PC-3 (cell line): ENCODE results near the gene GPBAR1. TPM values are rescaled to one million over a fixed set of nuclear protein-coding genes. Genes with fewer than 3 reads are reported as not detected.

Experiments
- ATAC-seq: fragments of 200-7000 bp; cut with Tn5 transposase; 2 replicates; pipeline ENCODE4 v1.9.1; 2020; ENCODE audit warnings: mild to moderate bottlenecking, moderate library complexity
- BruUV-seq: library from RNA; stranded (reverse); fragments of 400-500 nt; replicated peaks from 2 replicates; lab custom pipeline; 2021; lab: Mats Ljungman, UMichigan
- CTCF ChIA-PET: fragments of 300-600 bp; sonication (Branson Sonifier 250); formaldehyde crosslinking; loops from one replicate; lab custom pipeline; 2022; ENCODE audit warnings: antibody characterized with exemption; lab: Charles Lee
- POLR2A ChIA-PET: fragments of 300-600 bp; sonication (Branson Sonifier 250); formaldehyde crosslinking; loops from one replicate; lab custom pipeline; 2022; ENCODE audit warnings: antibody characterized with exemption; ENCODE audit not compliant: unreplicated experiment; lab: Charles Lee
- DNase-seq: peaks from one replicate; pipeline ENCODE4 v3.0.0-alpha.2; 2015
- H2AFZ ChIP-seq: fragments of 300-600 bp; sonication (generic); 2 replicates; pipeline ENCODE4 v1.6.0; 2016; ENCODE audit warnings: antibody characterized with exemption, low read length
- H3F3A ChIP-seq: fragments of 300-600 bp; sonication (generic); one replicate; pipeline ENCODE4 v1.6.0; 2017; ENCODE audit warnings: antibody characterized with exemption, low read length, control low read depth, mild to moderate bottlenecking; ENCODE audit not compliant: unreplicated experiment
- H3K27ac ChIP-seq: fragments of 300-600 bp; sonication (generic); 2 replicates; pipeline ENCODE4 v1.5.1; 2016; ENCODE audit warnings: mild to moderate bottlenecking, low read length
- H3K27me3 ChIP-seq: fragments of 300-600 bp; sonication (generic); 2 replicates; pipeline ENCODE4 v1.6.1; 2016; ENCODE audit warnings: low read length, mixed read lengths
- H3K36me3 ChIP-seq: fragments of 300-600 bp; sonication (generic); 2 replicates; pipeline ENCODE4 v1.6.1; 2016; ENCODE audit warnings: low read depth, mixed run types, low read length, mixed read lengths
- H3K4me1 ChIP-seq: fragments of 300-600 bp; sonication (generic); 2 replicates; pipeline ENCODE4 v1.5.1; 2016; ENCODE audit warnings: low read length; ENCODE audit not compliant: insufficient read depth
- H3K4me2 ChIP-seq: fragments of 300-600 bp; sonication (generic); 2 replicates; pipeline ENCODE4 v1.6.0; 2016; ENCODE audit warnings: low read length
- H3K4me3 ChIP-seq: fragments of 300-600 bp; sonication (generic); 2 replicates; pipeline ENCODE4 v1.5.1; 2016; ENCODE audit warnings: mild to moderate bottlenecking, low read length, mixed read lengths
- H3K79me2 ChIP-seq: fragments of 300-600 bp; sonication (generic); 2 replicates; pipeline ENCODE4 v1.6.1; 2017; ENCODE audit warnings: low read length, mixed read lengths
- H3K9ac ChIP-seq: fragments of 300-600 bp; sonication (generic); 2 replicates; pipeline ENCODE4 v1.6.0; 2016; ENCODE audit warnings: mild to moderate bottlenecking, low read length
- H3K9me2 ChIP-seq: fragments of 300-600 bp; sonication (generic); replicated peaks from 2 replicates; pipeline ENCODE4 v1.6.1; 2016; ENCODE audit warnings: mixed run types, low read length, mixed read lengths
- H3K9me3 ChIP-seq: fragments of 300-600 bp; sonication (generic); 2 replicates; pipeline ENCODE4 v1.6.1; 2016; ENCODE audit warnings: low read length, mixed read lengths
- H4K20me1 ChIP-seq: fragments of 300-600 bp; sonication (generic); 2 replicates; pipeline ENCODE4 v1.6.1; 2016; ENCODE audit warnings: low read length, mixed read lengths
- CTCF ChIP-seq: fragments of 300-600 bp; sonication (generic); conservative IDR thresholded peaks from 2 replicates; pipeline ENCODE4 v1.5.1; 2017; ENCODE audit warnings: antibody characterized with exemption, low read depth, mild to moderate bottlenecking, low read length
- EZH2 ChIP-seq: fragments of 300-600 bp; sonication (generic); IDR thresholded peaks from one replicate; pipeline ENCODE4 v1.6.1; 2017; ENCODE audit warnings: antibody characterized with exemption, mild to moderate bottlenecking, low read length; ENCODE audit not compliant: unreplicated experiment
- EZH2phosphoT487 ChIP-seq: fragments of 300-600 bp; sonication (generic); IDR thresholded peaks from 2 replicates; pipeline ENCODE4 v1.6.1; 2018; ENCODE audit warnings: mild to moderate bottlenecking, antibody characterized with exemption, low read length, borderline replicate concordance
- intact Hi-C: fragments of 100-400 bp; cut with micrococcal nuclease; formaldehyde crosslinking; loops from 2 replicates; pipeline ENCODE4 v1.9.0; 2023
- total RNA-seq: library from RNA; depleted of rRNA; stranded (reverse); fragments of >200 nt; gene quantifications from 2 replicates; pipeline ENCODE4 v1.2.3, GENCODE V29; 2014

GPBAR1 gene
- total RNA-seq, 1 experiment from 2014 or later = 0.18 TPM

- H3K4me2 ChIP-seq = peak overlapping the region; percentile 57
- TF ChIP-seq EZH2phosphoT487 (no peak), EZH2 (no peak), CTCF (no peak)
- no peaks in the 10 kb centered on the region for H3K9me2 ChIP-seq
- H3K9me3 ChIP-seq = no peaks in the 10 kb centered on the region
- intact Hi-C loops = loop anchor here (2.0 kb wide), 1 partner anchor 42 kb away; no protein-coding TSS in a partner anchor
- no TSS peak for BruUV-seq
- H4K20me1 ChIP-seq = no peaks in the 10 kb centered on the region
- H2AFZ ChIP-seq = no peak overlapping the region
- ChIA-PET POLR2A (no interaction called here), CTCF (no interaction called here)
- peak overlapping the region; percentile 70 for H3K27ac ChIP-seq
- H3F3A ChIP-seq = peaks cover 17% of the 10 kb centered on the region
- no peak overlapping the region; the same call in 1 of the 2 replicates for H3K4me3 ChIP-seq
- peaks cover 57% of the 10 kb centered on the region for H3K36me3 ChIP-seq
- DNase-seq = peak; percentile 14
- ATAC-seq = peak; percentile 19
- H3K79me2 ChIP-seq = peaks cover 33% of the 10 kb centered on the region
- H3K27me3 ChIP-seq = no peaks in the 10 kb centered on the region
- H3K4me1 ChIP-seq = peaks cover 28% of the 10 kb centered on the region
- no peak overlapping the region for H3K9ac ChIP-seq
Observed at GRCh38 chr2:218228366-218229090, 32.3 kb upstream of the GPBAR1 start.

- no peak for TF ChIP-seq EZH2
- no peak for TF ChIP-seq EZH2phosphoT487
- no peak for TF ChIP-seq CTCF
- Histone ChIP-seq H3K9me3 (no peaks in the 10 kb centered on the region), H3K27ac (peak overlapping the region; percentile 70), H3F3A (peaks cover 17% of the 10 kb centered on the region), H3K27me3 (no peaks in the 10 kb centered on the region), H2AFZ (no peak overlapping the region), H3K79me2 (peaks cover 26% of the 10 kb centered on the region), H3K36me3 (peaks cover 61% of the 10 kb centered on the region), H3K4me2 (peak overlapping the region; percentile 57), H4K20me1 (no peaks in the 10 kb centered on the region), H3K4me1 (peaks cover 28% of the 10 kb centered on the region), H3K9me2 (no peaks in the 10 kb centered on the region), H3K4me3 (peak overlapping the region; percentile 12; the same call in 1 of the 2 replicates), H3K9ac (no peak overlapping the region)
- BruUV-seq = no TSS peak
- ChIA-PET CTCF (no interaction called here), POLR2A (no interaction called here)
- DNase-seq = peak; percentile 84
- intact Hi-C loops = loop anchor here (2.0 kb wide), 1 partner anchor 42 kb away; no protein-coding TSS in a partner anchor
- peak; percentile 97 for ATAC-seq
Observed at GRCh38 chr2:218229239-218229638, 31.6 kb upstream of the GPBAR1 start.

GRCh38 chr2:218229851-218230250 lies 31.0 kb upstream of the GPBAR1 start:
- Histone ChIP-seq H3F3A (peaks cover 17% of the 10 kb centered on the region), H3K9me2 (no peaks in the 10 kb centered on the region), H3K36me3 (peaks cover 63% of the 10 kb centered on the region), H3K4me3 (0 out of 2 replicates have a peak overlapping the region, but pooled peaks have one; percentile 12), H3K9me3 (no peaks in the 10 kb centered on the region), H3K27me3 (no peaks in the 10 kb centered on the region), H3K9ac (no peak overlapping the region), H3K4me1 (peaks cover 28% of the 10 kb centered on the region), H3K27ac (peak overlapping the region; percentile 70), H3K4me2 (peak overlapping the region; percentile 57), H4K20me1 (no peaks in the 10 kb centered on the region), H2AFZ (no peak overlapping the region), H3K79me2 (peaks cover 20% of the 10 kb centered on the region)
- BruUV-seq = no TSS peak
- peak; percentile 47 for DNase-seq
- POLR2A ChIA-PET = no interaction called here
- TF ChIP-seq EZH2 (no peak), CTCF (no peak), EZH2phosphoT487 (no peak)
- intact Hi-C loops = loop anchor here (2.0 kb wide), 1 partner anchor 43 kb away; no protein-coding TSS in a partner anchor
- ATAC-seq = no peak
- CTCF ChIA-PET = no interaction called here
